T-cell (primary cell): ENCODE measurements around the gene MLXIP. TPM values are rescaled to one million over a fixed set of nuclear protein-coding genes. Genes with fewer than 3 reads are reported as not detected.
A peak's percentile ranks its signal among the peaks of the same experiment; 100 is the strongest.
"Not testable (repeated sequence)": the region's sequence is repeated elsewhere in the genome, so short reads cannot be mapped to it uniquely, and the experiment has no call there.

Source experiments
- ATAC-seq, 4 experiments: fragments of 200-7000 bp in 3 of 4; fragments of 150-1000 bp in 1 of 4; cut with Tn5 transposase; replicated peaks in 1 of 4; 1 replicate in 3 of 4; 2 replicates in 1 of 4; pipeline ENCODE4 v1.10.0; 2021; ENCODE audit warnings: moderate library complexity in 3 of 4, mild to moderate bottlenecking in 2 of 4, moderate number of reproducible peaks in 1 of 4
- CTCF ChIA-PET, 2 donors: fragments of 300-600 bp; sonication (Branson Sonifier 250); formaldehyde crosslinking; loops; one replicate each; lab custom pipeline; 2022; ENCODE audit warnings: antibody characterized with exemption in 2 of 2; lab: Charles Lee
- POLR2A ChIA-PET, 2 donors: fragments of 300-600 bp; sonication (Branson Sonifier 250); formaldehyde crosslinking; loops; one replicate each; lab custom pipeline; 2022; ENCODE audit warnings: antibody characterized with exemption in 2 of 2; lab: Charles Lee
- DNase-seq, 35 experiments: peaks; one replicate each; pipeline versions ENCODE4 v3.0.0 to v3.0.0-alpha.2; 2013 to 2023
- H3K27ac ChIP-seq: one replicate; pipeline ENCODE4 v1.5.1; 2013; ENCODE audit warnings: low read length
- H3K27me3 ChIP-seq, 2 experiments: replicated peaks in 1 of 2; 1 replicate in 1 of 2; 2 replicates in 1 of 2; pipeline versions ENCODE4 v1.6.1 to v1.7.0; 2013; ENCODE audit warnings: low read length in 1 of 2, mixed read lengths in 1 of 2; ENCODE audit not compliant: control insufficient read depth in 2 of 2, insufficient read depth in 2 of 2; ENCODE audit errors: extremely low read depth in 1 of 2
- H3K36me3 ChIP-seq, 2 donors: 1 replicate in 1 of 2; 2 replicates in 1 of 2; pipeline versions ENCODE4 v1.6.1 to v1.7.0; 2013; ENCODE audit warnings: low read length in 1 of 2; ENCODE audit not compliant: control insufficient read depth in 2 of 2, insufficient read depth in 1 of 2; ENCODE audit errors: extremely low read depth in 1 of 2
- H3K4me1 ChIP-seq, 2 experiments: 1 replicate in 1 of 2; 2 replicates in 1 of 2; pipeline versions ENCODE4 v1.6.1 to v1.7.0; 2013; ENCODE audit warnings: low read length in 2 of 2, mixed read lengths in 1 of 2; ENCODE audit not compliant: insufficient read depth in 2 of 2, control insufficient read depth in 1 of 2; ENCODE audit errors: extremely low read depth in 1 of 2
- H3K4me3 ChIP-seq, 2 donors: 1 replicate in 1 of 2; 2 replicates in 1 of 2; pipeline versions ENCODE4 v1.5.1 to v1.7.0; 2013; ENCODE audit warnings: mild to moderate bottlenecking in 2 of 2, low read length in 1 of 2, moderate library complexity in 1 of 2; ENCODE audit not compliant: control insufficient read depth in 1 of 2; ENCODE audit errors: extremely low read depth in 1 of 2
- H3K9me3 ChIP-seq: 2 replicates; pipeline ENCODE4 v1.7.0; 2013
- H3K27ac Mint-ChIP-seq, 2 donors: one replicate each; pipeline ENCODE4 v1.8.0; 2020 to 2021; ENCODE audit warnings: mild to moderate bottlenecking in 2 of 2, mixed read lengths in 2 of 2
- H3K27me3 Mint-ChIP-seq, 2 donors: one replicate each; pipeline ENCODE4 v1.8.0; 2021 to 2022; ENCODE audit warnings: mixed read lengths in 2 of 2
- H3K36me3 Mint-ChIP-seq: one replicate; pipeline ENCODE4 v1.8.0; 2021; ENCODE audit warnings: mixed read lengths
- H3K4me1 Mint-ChIP-seq, 3 donors: one replicate each; pipeline ENCODE4 v1.8.0; 2020 to 2022; ENCODE audit warnings: mixed read lengths in 3 of 3, mild to moderate bottlenecking in 1 of 3
- H3K4me3 Mint-ChIP-seq, 3 donors: one replicate each; pipeline ENCODE4 v1.8.0; 2020 to 2022; ENCODE audit warnings: mild to moderate bottlenecking in 3 of 3, mixed read lengths in 3 of 3, moderate library complexity in 3 of 3
- H3K9me3 Mint-ChIP-seq, 3 donors: one replicate each; pipeline ENCODE4 v1.8.0; 2020 to 2022; ENCODE audit warnings: mixed read lengths in 3 of 3
- WGBS: methylation state at CpG from one replicate; pipeline ENCODE4 v1.1.5; 2013; ENCODE audit warnings: missing lambda C conversion rate; ENCODE audit not compliant: insufficient coverage; 5-methylcytosine and 5-hydroxymethylcytosine counted together
- total RNA-seq, 35 experiments: library from RNA in 6 of 35; stranded (reverse) in 6 of 35; fragments of 120-200 nt in 1 of 35; gene quantifications; one replicate each; pipeline versions ENCODE4 v1.2.1 to v1.2.4 and lab custom pipeline; 2013 to 2026

Gene MLXIP
- total RNA-seq, 5 donors from 2014 or later (not counting 1 experiment from before 2014, with no cell fraction given): 87.9 to 113 (median 98.3) TPM

DNA sequence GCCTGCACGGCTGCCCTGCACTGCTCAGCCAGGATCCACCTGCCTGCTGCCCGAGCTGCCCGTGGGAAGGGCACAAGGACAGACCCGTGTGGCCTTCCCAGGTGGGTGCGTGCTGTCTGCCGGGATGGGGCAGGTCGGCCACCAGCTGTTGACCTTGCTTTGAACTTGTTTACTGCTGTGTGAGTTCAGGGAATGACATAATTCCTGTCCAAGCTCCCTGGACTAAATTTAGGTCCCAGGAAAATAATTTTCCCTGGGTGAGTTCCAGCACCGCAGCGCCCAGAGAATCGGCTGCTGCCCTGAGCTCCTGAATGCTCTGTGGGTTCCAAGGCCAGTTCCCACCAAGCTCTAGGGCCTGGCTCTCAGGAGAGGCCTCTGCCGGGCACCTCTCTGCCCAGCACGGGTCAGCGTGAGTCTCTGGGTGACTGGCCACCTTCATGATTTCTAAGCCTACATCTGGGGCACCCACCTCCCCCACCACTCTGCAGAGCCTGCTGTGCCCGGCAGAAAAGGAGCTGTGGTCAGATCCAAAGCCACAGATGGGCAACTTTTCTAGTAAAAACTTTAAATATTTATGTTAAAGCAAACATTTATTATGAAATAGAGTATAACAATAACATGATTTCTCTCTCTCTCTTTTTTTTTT, 27.2 kb upstream of the MLXIP start:
- Histone ChIP-seq H3K27me3 (no peaks in the 10 kb centered on the region), H3K4me1 (peaks cover 0 to 7% of the 10 kb centered on the region in 2 experiments), H3K4me3 (no peak overlapping the region), H3K36me3 (peaks cover 0 to 28% of the 10 kb centered on the region in 2 donors), H3K9me3 (no peaks in the 10 kb centered on the region), H3K27ac (no peak overlapping the region)
- WGBS: 90% methylated on average over 9 of the region's 14 CpGs
- H3K4me1 Mint-ChIP-seq: peaks cover 0 to 7% (median 6%) of the 10 kb centered on the region in 3 donors
- ChIA-PET CTCF (interaction anchor here in 1 of 2 donors (1.2 kb wide), 1 partner anchor 72 kb away, joined by 4 read pairs; no protein-coding TSS in a partner anchor), POLR2A (interaction anchor here (0.6 kb wide), 2 partner anchors 30 to 194 kb away, joined by 4 read pairs; no protein-coding TSS in a partner anchor)
- no peak overlapping the region for H3K27ac Mint-ChIP-seq
- no peaks in the 10 kb centered on the region for H3K9me3 Mint-ChIP-seq
- ATAC-seq: no peak
- H3K4me3 Mint-ChIP-seq: no peak overlapping the region
- no peaks in the 10 kb centered on the region for H3K36me3 Mint-ChIP-seq
- H3K27me3 Mint-ChIP-seq: no peaks in the 10 kb centered on the region
- DNase-seq: no peak

DNA sequence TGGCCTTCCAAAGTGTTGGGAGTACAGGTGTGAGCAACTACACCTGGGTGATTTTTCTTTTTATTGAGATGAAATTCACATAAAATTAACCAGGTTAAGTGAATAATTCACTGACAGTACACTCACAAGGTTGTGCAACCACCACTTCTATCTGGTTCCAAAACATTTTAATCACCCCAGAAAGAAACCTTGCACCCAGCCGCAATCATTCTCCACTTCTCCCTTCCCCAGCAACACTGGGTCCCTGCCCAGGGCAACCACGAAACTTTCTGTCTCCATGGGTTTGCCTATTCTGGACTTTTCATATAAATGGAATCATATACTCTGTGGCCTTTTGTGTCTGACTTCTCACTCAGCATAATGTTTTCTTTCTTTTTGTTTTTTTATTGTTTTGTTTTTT, 26.3 kb upstream of the MLXIP start:
- Histone ChIP-seq H3K4me1 (peaks cover 0 to 7% of the 10 kb centered on the region in 2 experiments), H3K36me3 (peaks cover 0 to 33% of the 10 kb centered on the region in 2 donors), H3K27ac (no peak overlapping the region), H3K9me3 (no peaks in the 10 kb centered on the region), H3K4me3 (no peak overlapping the region), H3K27me3 (no peaks in the 10 kb centered on the region)
- peak overlapping the region in 1 of 2 donors; percentile 49 for H3K27ac Mint-ChIP-seq
- ChIA-PET POLR2A (interaction anchor here in 1 of 2 donors (0.6 kb wide), 1 partner anchor 29 kb away, joined by 4 read pairs; no protein-coding TSS in a partner anchor), CTCF (interaction anchor here in 1 of 2 donors (1.2 kb wide), 1 partner anchor 71 kb away, joined by 4 read pairs; no protein-coding TSS in a partner anchor)
- WGBS: 88% methylated on average over 1 of the region's 2 CpGs
- H3K36me3 Mint-ChIP-seq: no peaks in the 10 kb centered on the region
- no peaks in the 10 kb centered on the region for H3K9me3 Mint-ChIP-seq
- H3K4me3 Mint-ChIP-seq: no peak overlapping the region
- peaks cover 0 to 7% (median 6%) of the 10 kb centered on the region in 3 donors for H3K4me1 Mint-ChIP-seq
- no peaks in the 10 kb centered on the region for H3K27me3 Mint-ChIP-seq
- ATAC-seq (no peak), DNase-seq (no peak)

DNA sequence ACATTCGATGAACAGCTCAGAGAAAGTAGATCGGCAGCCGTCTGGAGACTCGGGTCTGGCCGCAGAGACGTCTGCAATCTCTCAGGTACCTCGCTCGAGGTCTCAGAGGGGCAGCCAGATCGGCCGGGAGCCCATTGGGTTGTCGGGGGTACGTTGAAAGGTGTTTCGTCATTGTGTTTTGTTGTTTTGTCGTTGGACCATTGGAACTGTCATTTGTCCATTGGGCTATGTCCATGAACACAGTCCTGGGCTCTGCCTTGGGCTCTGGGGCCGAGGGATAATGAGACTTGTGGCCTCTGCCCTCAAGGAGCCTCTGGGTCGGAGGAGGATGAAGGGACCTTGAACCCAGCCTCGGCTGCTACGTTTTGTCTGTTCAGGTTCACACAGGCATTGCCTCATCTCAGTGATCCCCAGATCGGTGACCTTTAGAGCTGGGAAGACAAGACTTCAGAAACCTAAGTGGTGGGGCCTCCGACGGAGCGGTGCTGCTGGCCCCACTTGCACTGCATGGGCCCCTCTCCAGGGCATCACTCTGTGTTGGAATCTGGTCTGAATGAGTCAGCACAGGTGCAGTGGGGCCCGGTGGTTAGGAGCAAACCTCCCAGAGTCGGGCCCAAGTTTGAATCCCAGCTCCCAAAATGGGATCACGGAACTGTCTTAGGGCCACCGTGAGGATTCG, 23.6 kb upstream of the MLXIP start:
- WGBS: 95% methylated on average over 25 of the region's 27 CpGs
- Histone ChIP-seq H3K36me3 (peaks cover 0 to 40% of the 10 kb centered on the region in 2 donors), H3K4me1 (peaks cover 0 to 7% of the 10 kb centered on the region in 2 experiments), H3K27ac (no peak overlapping the region), H3K4me3 (no peak overlapping the region), H3K27me3 (no peaks in the 10 kb centered on the region), H3K9me3 (no peaks in the 10 kb centered on the region)
- DNase-seq (no peak), ATAC-seq (no peak)
- H3K4me3 Mint-ChIP-seq: no peak overlapping the region
- POLR2A ChIA-PET: no interaction called here
- no peaks in the 10 kb centered on the region for H3K36me3 Mint-ChIP-seq
- peaks cover 0 to 7% (median 6%) of the 10 kb centered on the region in 3 donors for H3K4me1 Mint-ChIP-seq
- no peaks in the 10 kb centered on the region for H3K9me3 Mint-ChIP-seq
- H3K27ac Mint-ChIP-seq: no peak overlapping the region
- CTCF ChIA-PET: interaction anchor here (0.6 to 3.2 kb wide), 13 partner anchors 27 to 165 kb away, joined by 3 to 23 read pairs (median 4); no protein-coding TSS in a partner anchor
- no peaks in the 10 kb centered on the region for H3K27me3 Mint-ChIP-seq

DNA sequence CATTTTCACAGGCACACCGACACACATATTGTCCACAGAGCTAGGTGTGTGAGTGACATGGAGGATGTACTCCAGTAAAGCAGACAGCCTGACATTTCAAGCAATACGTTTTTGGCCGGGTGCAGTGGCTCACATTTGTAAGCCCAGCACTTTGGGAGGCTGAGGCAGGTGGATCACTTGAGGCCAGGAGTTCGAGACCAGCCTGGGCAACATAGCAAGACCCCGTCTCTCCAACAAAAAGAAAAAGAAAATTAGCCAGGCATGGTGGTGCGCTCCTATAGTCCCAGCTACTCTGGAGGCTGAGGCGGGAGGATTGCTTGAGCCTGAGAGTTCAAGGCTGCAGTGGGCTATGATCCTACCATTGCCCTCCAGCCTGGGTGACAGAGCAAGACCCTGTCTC, 22.1 kb upstream of the MLXIP start:
- POLR2A ChIA-PET, H3K4me3 Mint-ChIP-seq, H3K9me3 Mint-ChIP-seq, H3K36me3 Mint-ChIP-seq, H3K9me3 ChIP-seq, DNase-seq, H3K4me1 Mint-ChIP-seq, H3K27ac Mint-ChIP-seq, H3K4me3 ChIP-seq, H3K27me3 ChIP-seq, H3K4me1 ChIP-seq, H3K27ac ChIP-seq, H3K27me3 Mint-ChIP-seq, ATAC-seq: not testable (repeated sequence)
- CTCF ChIA-PET: interaction anchor here (1.2 to 3.2 kb wide), 2 partner anchors 66 kb away, joined by 4 to 23 read pairs; no protein-coding TSS in a partner anchor
- 96% methylated on average over 4 of the region's 7 CpGs for WGBS
- peaks cover 0 to 30% of the 10 kb centered on the region in 2 donors for H3K36me3 ChIP-seq

DNA sequence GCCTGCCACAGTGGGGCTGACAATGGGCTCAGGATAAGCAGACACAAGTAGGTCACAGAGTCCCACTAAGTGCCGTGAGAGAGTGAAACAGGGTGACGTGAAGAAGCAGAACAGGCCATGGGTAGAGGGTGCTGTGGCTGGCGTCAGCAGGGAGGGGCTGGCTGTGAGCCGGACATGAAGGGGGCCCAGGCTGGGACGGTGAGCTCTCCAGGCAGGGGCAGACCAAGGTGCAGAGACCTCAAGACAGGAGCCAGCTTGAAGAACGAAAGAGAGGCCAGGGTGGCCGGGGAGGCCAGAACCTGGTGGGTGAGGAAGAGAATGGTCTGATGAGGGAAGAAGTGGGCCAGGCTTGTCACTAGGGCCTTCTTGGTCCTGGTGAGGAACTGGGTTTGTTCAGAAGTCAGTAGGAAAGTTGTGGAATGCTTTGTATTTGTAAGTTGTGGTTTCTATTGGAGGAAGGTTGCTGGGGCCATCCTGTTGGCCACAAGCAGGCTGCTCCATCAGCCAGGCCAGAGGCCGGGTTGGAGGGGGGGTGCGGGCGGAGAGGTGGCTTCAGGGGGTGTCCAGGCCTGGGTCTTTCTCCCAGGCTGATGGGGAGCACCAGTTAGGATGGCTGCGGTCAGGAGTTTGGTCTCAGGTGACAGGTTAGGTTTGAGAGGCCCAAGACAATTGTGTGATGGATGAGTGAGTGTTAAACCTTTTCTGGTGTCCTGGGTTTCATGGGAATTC, 21.4 kb upstream of the MLXIP start:
- H3K27ac ChIP-seq: no peak overlapping the region
- Mint-ChIP-seq H3K9me3 (no peaks in the 10 kb centered on the region), H3K4me1 (peaks cover 0 to 7% (median 6%) of the 10 kb centered on the region in 3 donors), H3K27ac (no peak overlapping the region), H3K4me3 (no peak overlapping the region), H3K36me3 (no peaks in the 10 kb centered on the region), H3K27me3 (no peaks in the 10 kb centered on the region)
- peaks cover 0 to 7% of the 10 kb centered on the region in 2 experiments for H3K4me1 ChIP-seq
- ATAC-seq: no peak
- no peaks in the 10 kb centered on the region for H3K9me3 ChIP-seq
- DNase-seq: no peak
- CTCF ChIA-PET: interaction anchor here in 1 of 2 donors (1.2 kb wide), 1 partner anchor 65 kb away, joined by 4 read pairs; no protein-coding TSS in a partner anchor
- H3K36me3 ChIP-seq: peaks cover 0 to 30% of the 10 kb centered on the region in 2 donors
- POLR2A ChIA-PET: no interaction called here
- 96% methylated on average over 9 of the region's 11 CpGs for WGBS
- no peaks in the 10 kb centered on the region for H3K27me3 ChIP-seq
- no peak overlapping the region for H3K4me3 ChIP-seq

DNA sequence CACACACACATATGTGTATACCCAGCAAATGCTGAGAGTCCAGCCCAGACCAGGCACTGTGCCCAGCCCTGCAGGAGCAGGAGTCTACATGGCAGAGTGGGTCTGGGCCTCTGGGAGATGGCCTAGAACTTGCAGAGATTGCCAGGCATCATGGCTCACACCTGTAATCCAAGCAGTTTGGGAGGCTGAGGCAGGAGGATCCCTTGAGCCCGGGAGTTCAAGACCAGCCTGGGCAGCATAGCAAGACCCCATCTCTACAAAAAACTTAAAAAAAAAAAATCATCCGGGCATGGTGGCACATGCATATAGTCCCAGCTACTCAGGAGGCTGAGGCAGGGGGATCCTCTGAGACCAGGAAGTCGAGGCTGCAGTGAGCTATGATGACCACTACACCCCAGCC, 20.8 kb upstream of the MLXIP start:
- Mint-ChIP-seq H3K36me3 (no peaks in the 10 kb centered on the region), H3K4me1 (peaks cover under 1 to 7% (median 6%) of the 10 kb centered on the region in 3 donors), H3K27me3 (no peaks in the 10 kb centered on the region), H3K4me3 (no peak overlapping the region), H3K27ac (no peak overlapping the region), H3K9me3 (no peaks in the 10 kb centered on the region)
- POLR2A ChIA-PET: no interaction called here
- Histone ChIP-seq H3K4me3 (no peak overlapping the region), H3K36me3 (peaks cover 0 to 30% of the 10 kb centered on the region in 2 donors), H3K27ac (no peak overlapping the region), H3K9me3 (no peaks in the 10 kb centered on the region), H3K27me3 (no peaks in the 10 kb centered on the region), H3K4me1 (peaks cover 0 to 7% of the 10 kb centered on the region in 2 experiments)
- 86% methylated on average over 2 of the region's 3 CpGs for whole genome bisulfite sequencing
- ATAC-seq (no peak), DNase-seq (no peak)
- CTCF ChIA-PET: no interaction called here
